GM23248 (cell line): ENCODE data around the gene UBR2.

Experiments used
- EZH2 ChIP-seq: fragments of 200-600 bp; sonication (generic); IDR thresholded peaks from 2 replicates; pipeline ENCODE4 v1.6.1; 2018; ENCODE audit warnings: antibody characterized with exemption, mild to moderate bottlenecking; ENCODE audit not compliant: insufficient read depth, poor library complexity, severe bottlenecking
- EZH2phosphoT487 ChIP-seq: fragments of 200-600 bp; sonication (generic); IDR thresholded peaks from 2 replicates; pipeline ENCODE4 v1.6.1; 2018; ENCODE audit warnings: antibody characterized with exemption, moderate library complexity, mild to moderate bottlenecking, low read depth; ENCODE audit not compliant: insufficient read depth

- no peak for TF ChIP-seq EZH2
- no peak for TF ChIP-seq EZH2phosphoT487
Measured at GRCh38 chr6:42704251-42704936, 140.6 kb downstream of the UBR2 start.
